ENCODE results near the gene DDAH2. TPM values are rescaled to one million over a fixed set of nuclear protein-coding genes. Genes with fewer than 3 reads are reported as not detected.

The DDAH2 gene
- total RNA-seq, 2 donors from 2014 or later, result 150 to 153 TPM

DNA sequence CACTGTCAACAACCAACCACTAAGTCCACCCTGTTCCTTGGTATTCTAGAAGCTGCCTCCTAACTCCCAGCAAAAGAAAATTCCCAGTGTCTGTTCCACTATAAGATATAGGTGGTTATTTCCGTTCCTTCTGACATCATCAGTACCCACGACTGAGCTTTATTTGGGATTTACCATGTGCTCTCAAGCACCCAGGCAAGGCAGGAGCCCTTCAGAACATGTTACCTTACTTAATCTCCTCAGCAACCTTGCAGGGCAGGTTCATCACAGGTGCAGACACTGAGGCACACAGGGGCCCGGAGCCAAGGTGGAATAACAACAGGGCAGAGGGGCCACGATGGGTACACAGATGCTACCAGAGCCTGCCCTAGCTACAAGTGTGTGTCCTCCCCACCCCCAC is 36.7 kb downstream of the DDAH2 start:
- Mint-ChIP-seq H3K27ac (no peak overlapping the region), H3K27me3 (ENCODE audit: insufficient read depth) (no peaks in the 10 kb centered on the region), H3K36me3 (ENCODE audit: low read depth) (peaks cover 69% of the 10 kb centered on the region), H3K9me3 (no peaks in the 10 kb centered on the region), H3K4me3 (no peak overlapping the region), H3K4me1 (peaks cover 15% of the 10 kb centered on the region)
- Histone ChIP-seq H3K27me3 (ENCODE audit: control insufficient read depth, insufficient read depth, low read length, poor library complexity, severe bottlenecking) (no peaks in the 10 kb centered on the region), H3K9me3 (ENCODE audit: control insufficient read depth, low read length) (no peaks in the 10 kb centered on the region), H3K27ac (ENCODE audit: low read depth, low read length) (no peak overlapping the region), H3K9ac (ENCODE audit: extremely low read depth, low read length, poor library complexity, severe bottlenecking) (no peak overlapping the region), H3K4me1 (ENCODE audit: control insufficient read depth, insufficient read depth, low read length) (peaks cover 13% of the 10 kb centered on the region), H3K36me3 (ENCODE audit: control insufficient read depth, insufficient read depth, low read length) (peaks cover 70% of the 10 kb centered on the region), H3K4me3 (ENCODE audit: low read length) (no peak overlapping the region)
- DNase-seq, result no peak
- TF ChIP-seq, protein P1, sequence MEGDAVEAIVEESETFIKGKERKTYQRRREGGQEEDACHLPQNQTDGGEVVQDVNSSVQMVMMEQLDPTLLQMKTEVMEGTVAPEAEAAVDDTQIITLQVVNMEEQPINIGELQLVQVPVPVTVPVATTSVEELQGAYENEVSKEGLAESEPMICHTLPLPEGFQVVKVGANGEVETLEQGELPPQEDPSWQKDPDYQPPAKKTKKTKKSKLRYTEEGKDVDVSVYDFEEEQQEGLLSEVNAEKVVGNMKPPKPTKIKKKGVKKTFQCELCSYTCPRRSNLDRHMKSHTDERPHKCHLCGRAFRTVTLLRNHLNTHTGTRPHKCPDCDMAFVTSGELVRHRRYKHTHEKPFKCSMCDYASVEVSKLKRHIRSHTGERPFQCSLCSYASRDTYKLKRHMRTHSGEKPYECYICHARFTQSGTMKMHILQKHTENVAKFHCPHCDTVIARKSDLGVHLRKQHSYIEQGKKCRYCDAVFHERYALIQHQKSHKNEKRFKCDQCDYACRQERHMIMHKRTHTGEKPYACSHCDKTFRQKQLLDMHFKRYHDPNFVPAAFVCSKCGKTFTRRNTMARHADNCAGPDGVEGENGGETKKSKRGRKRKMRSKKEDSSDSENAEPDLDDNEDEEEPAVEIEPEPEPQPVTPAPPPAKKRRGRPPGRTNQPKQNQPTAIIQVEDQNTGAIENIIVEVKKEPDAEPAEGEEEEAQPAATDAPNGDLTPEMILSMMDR (conservative IDR thresholded peaks at IDR 0.05), result no peak
- 95 to 98% methylated on average over 3 to 4 of the region's 4 CpGs for WGBS, 2 experiments (ENCODE audit: insufficient coverage in 1 of 2, insufficient read length in 1 of 2)

- no peak overlapping the region for H3K9ac ChIP-seq (ENCODE audit: extremely low read depth, low read length, poor library complexity, severe bottlenecking)
- peak overlapping the region; percentile 55 for H3K27ac Mint-ChIP-seq
- H3K9me3 Mint-ChIP-seq, result no peaks in the 10 kb centered on the region
- DNase-seq, result no peak
- no peaks in the 10 kb centered on the region for H3K27me3 ChIP-seq (ENCODE audit: control insufficient read depth, insufficient read depth, low read length, poor library complexity, severe bottlenecking)
- H3K36me3 ChIP-seq (ENCODE audit: control insufficient read depth, insufficient read depth, low read length), result peaks cover 74% of the 10 kb centered on the region
- peaks cover 13% of the 10 kb centered on the region for H3K4me1 ChIP-seq (ENCODE audit: control insufficient read depth, insufficient read depth, low read length)
- H3K4me3 Mint-ChIP-seq, result no peak overlapping the region
- peaks cover 15% of the 10 kb centered on the region for H3K4me1 Mint-ChIP-seq
- no peaks in the 10 kb centered on the region for H3K9me3 ChIP-seq (ENCODE audit: control insufficient read depth, low read length)
- no peaks in the 10 kb centered on the region for H3K27me3 Mint-ChIP-seq (ENCODE audit: insufficient read depth)
- WGBS, 2 experiments (ENCODE audit: insufficient coverage in 1 of 2, insufficient read length in 1 of 2), result 97 to 100% methylated on average over 4 to 12 of the region's 12 CpGs
- TF ChIP-seq, protein P1 (conservative IDR thresholded peaks at IDR 0.05), result no peak
- no peak overlapping the region for H3K27ac ChIP-seq (ENCODE audit: low read depth, low read length)
- peaks cover 68% of the 10 kb centered on the region for H3K36me3 Mint-ChIP-seq (ENCODE audit: low read depth)
- H3K4me3 ChIP-seq (ENCODE audit: low read length), result no peak overlapping the region
Observed at GRCh38 chr6:31691564-31692108, 37.5 kb downstream of the DDAH2 start.

- Histone ChIP-seq H3K9ac (ENCODE audit: extremely low read depth, low read length, poor library complexity, severe bottlenecking) (no peak overlapping the region), H3K36me3 (ENCODE audit: control insufficient read depth, insufficient read depth, low read length) (peaks cover 76% of the 10 kb centered on the region), H3K9me3 (ENCODE audit: control insufficient read depth, low read length) (no peaks in the 10 kb centered on the region), H3K27ac (ENCODE audit: low read depth, low read length) (no peak overlapping the region), H3K27me3 (ENCODE audit: control insufficient read depth, insufficient read depth, low read length, poor library complexity, severe bottlenecking) (no peaks in the 10 kb centered on the region), H3K4me1 (ENCODE audit: control insufficient read depth, insufficient read depth, low read length) (peaks cover 13% of the 10 kb centered on the region), H3K4me3 (ENCODE audit: low read length) (no peak overlapping the region)
- Mint-ChIP-seq H3K4me1 (peaks cover 15% of the 10 kb centered on the region), H3K27me3 (ENCODE audit: insufficient read depth) (no peaks in the 10 kb centered on the region), H3K27ac (peak overlapping the region; percentile 83), H3K4me3 (no peak overlapping the region), H3K9me3 (no peaks in the 10 kb centered on the region), H3K36me3 (ENCODE audit: low read depth) (peaks cover 68% of the 10 kb centered on the region)
- 93 to 100% methylated on average over 3 to 5 of the region's 6 CpGs for WGBS, 2 experiments (ENCODE audit: insufficient coverage in 1 of 2, insufficient read length in 1 of 2)
- TF ChIP-seq, protein P1 (conservative IDR thresholded peaks at IDR 0.05), result no peak
- DNase-seq, result no peak
Observed at GRCh38 chr6:31691078-31691463, 38.0 kb downstream of the DDAH2 start.

Data from endodermal cell (in vitro differentiated cells).